Prostate gland (tissue), 2 donors: ENCODE results near the gene PDCD10.

ENCODE experiments used
- CTCF ChIP-seq, 4 experiments: fragments of 200-600 bp in 2 of 4; fragments of 450-650 bp in 2 of 4; sonication (generic) in 2 of 4; IDR thresholded peaks; 1 replicate in 3 of 4; 2 replicates in 1 of 4; pipeline ENCODE4 v1.5.1; 2016 to 2019; ENCODE audit warnings: antibody characterized with exemption in 4 of 4, mild to moderate bottlenecking in 2 of 4, moderate library complexity in 2 of 4
- POLR2A ChIP-seq: fragments of 450-650 bp; IDR thresholded peaks from one replicate; pipeline ENCODE4 v1.6.1; 2016; ENCODE audit warnings: antibody characterized with exemption, mild to moderate bottlenecking
- POLR2AphosphoS5 ChIP-seq: sonication (generic); formaldehyde crosslinking; IDR thresholded peaks from one replicate; pipeline ENCODE4 v1.6.1; 2017; ENCODE audit warnings: antibody characterized with exemption

- TF ChIP-seq CTCF (IDR thresholded peaks at IDR 0.05): no peak
- TF ChIP-seq POLR2AphosphoS5: no peak
- TF ChIP-seq POLR2A: no peak
Observed at GRCh38 chr3:167738037-167738436, 3.3 kb upstream of the PDCD10 start.
